HepG2 (cell line): ENCODE measurements around the gene UTF1. TPM values are rescaled to one million over a fixed set of nuclear protein-coding genes. Genes with fewer than 3 reads are reported as not detected.

Experiments
- ATAC-seq: fragments of 200-7000 bp; cut with Tn5 transposase; 3 replicates; pipeline ENCODE4 v1.9.1; 2020; ENCODE audit warnings: mild to moderate bottlenecking, moderate library complexity
- BruUV-seq: library from RNA; stranded (reverse); fragments of 400-500 nt; replicated peaks from 2 replicates; lab custom pipeline; 2021; lab: Mats Ljungman, UMichigan
- CTCF ChIA-PET: fragments of 300-600 bp; formaldehyde crosslinking; extraction: SDS; loops from one replicate; lab custom pipeline; 2021; ENCODE audit warnings: low total read pairs, inconsistent platforms, low intra/inter-chr PET ratio; lab: Yijun Ruan, JAX
- POLR2A ChIA-PET: fragments of 350-600 bp; sonication (Branson Sonifier 250); formaldehyde crosslinking; loops from one replicate; lab custom pipeline; 2020; ENCODE audit warnings: antibody characterized with exemption, inconsistent platforms; lab: Yijun Ruan, JAX
- DNase-seq: peaks from one replicate; pipeline ENCODE4 v3.0.0-alpha.2; 2015; ENCODE audit warnings: low spot score
- FAIRE-seq: peaks from 3 replicates; lab custom pipeline; 2011; peaks lifted over from hg19 to GRCh38; lab: Jason Lieb, UNC
- H2AFZ ChIP-seq: one replicate; pipeline ENCODE4 v1.6.1; 2011; ENCODE audit warnings: low read length, inconsistent platforms
- H3K27ac ChIP-seq: fragments of 300-600 bp; 3 replicates; pipeline ENCODE4 v1.8.0; 2011; ENCODE audit warnings: mixed run types, mild to moderate bottlenecking, mixed read lengths, low read length, inconsistent platforms; ENCODE audit not compliant: insufficient read depth; ENCODE audit errors: extremely low read length
- H3K27me3 ChIP-seq, 2 experiments: fragments of 200-600 bp in 1 of 2; 2 replicates in 1 of 2; 3 replicates in 1 of 2; pipeline versions ENCODE4 v1.6.0 to v1.8.0; 2011; ENCODE audit warnings: low read length in 2 of 2, mild to moderate bottlenecking in 2 of 2, moderate library complexity in 2 of 2, inconsistent platforms in 1 of 2; ENCODE audit not compliant: insufficient read depth in 2 of 2, control insufficient read depth in 1 of 2
- H3K36me3 ChIP-seq, 2 experiments: fragments of 200-600 bp in 1 of 2; replicated peaks in 1 of 2; 2 replicates in 1 of 2; 3 replicates in 1 of 2; pipeline versions ENCODE4 v1.5.1 to v1.8.0; 2011; ENCODE audit warnings: low read length in 2 of 2, inconsistent platforms in 1 of 2; ENCODE audit not compliant: insufficient read depth in 2 of 2, control insufficient read depth in 1 of 2
- H3K4me1 ChIP-seq: 2 replicates; pipeline ENCODE4 v1.5.1; 2012; ENCODE audit warnings: low read length, inconsistent platforms; ENCODE audit not compliant: insufficient read depth
- H3K4me2 ChIP-seq: 2 replicates; pipeline ENCODE4 v1.6.0; 2011; ENCODE audit warnings: low read depth, low read length, inconsistent platforms
- H3K4me3 ChIP-seq, 3 experiments: fragments of 200-600 bp in 1 of 3; sonication (generic), shearing (Covaris generic) in 1 of 3; replicated peaks in 1 of 3; 2 replicates each; pipeline ENCODE4 v1.5.1; 2011 to 2016; ENCODE audit warnings: low read length in 3 of 3, inconsistent platforms in 2 of 3, low read depth in 2 of 3, mild to moderate bottlenecking in 2 of 3, control low read depth in 1 of 3, mixed read lengths in 1 of 3; ENCODE audit not compliant: insufficient read depth in 1 of 3
- H3K79me2 ChIP-seq: one replicate; pipeline ENCODE4 v1.6.1; 2011; ENCODE audit warnings: low read length, inconsistent platforms; ENCODE audit not compliant: insufficient read depth
- H3K9ac ChIP-seq: 2 replicates; pipeline ENCODE4 v1.6.0; 2011; ENCODE audit warnings: mild to moderate bottlenecking, low read depth, low read length, inconsistent platforms; ENCODE audit not compliant: insufficient read depth
- H3K9me3 ChIP-seq: 2 replicates; pipeline ENCODE4 v1.5.1; 2012; ENCODE audit warnings: mild to moderate bottlenecking, low read length
- H4K20me1 ChIP-seq: 2 replicates; pipeline ENCODE4 v1.6.0; 2011; ENCODE audit warnings: inconsistent platforms, mild to moderate bottlenecking, low read length, moderate library complexity; ENCODE audit not compliant: insufficient read depth
- CENPT ChIP-seq: sonication (generic); formaldehyde crosslinking; IDR thresholded peaks from 2 replicates; pipeline ENCODE4 v1.8.0; 2022; ENCODE audit warnings: low read depth, mild to moderate bottlenecking, moderate library complexity, missing genetic modification reagents
- DR1 ChIP-seq: sonication (generic); formaldehyde crosslinking; IDR thresholded peaks from 2 replicates; pipeline ENCODE4 v1.8.0; 2021; ENCODE audit warnings: mild to moderate bottlenecking, missing genetic modification reagents, inconsistent platforms
- HOXD1 ChIP-seq: sonication (generic); formaldehyde crosslinking; IDR thresholded peaks from 2 replicates; pipeline ENCODE4 v1.5.0; 2020; ENCODE audit warnings: missing genetic modification reagents
- KLF9 ChIP-seq: IDR thresholded peaks from 2 replicates; pipeline ENCODE4 v1.6.1; 2016; ENCODE audit warnings: low read depth
- NFE2L1 ChIP-seq: sonication (generic); formaldehyde crosslinking; IDR thresholded peaks from 2 replicates; pipeline ENCODE4 v1.4.0; 2020; ENCODE audit warnings: missing genetic modification reagents, mild to moderate bottlenecking, borderline replicate concordance
- SP1 ChIP-seq, 2 experiments: fragments of 450-650 bp in 1 of 2; sonication (generic) in 1 of 2; formaldehyde crosslinking in 1 of 2; IDR thresholded peaks; 2 replicates each; pipeline versions ENCODE4 v1.4.0 to v1.6.1; 2016 to 2020; ENCODE audit warnings: missing genetic modification reagents in 1 of 2
- ZBTB43 ChIP-seq: sonication (generic); formaldehyde crosslinking; conservative IDR thresholded peaks from 2 replicates; pipeline ENCODE4 v1.4.0; 2020; ENCODE audit warnings: missing genetic modification reagents
- ZFP91 ChIP-seq: sonication (generic); formaldehyde crosslinking; IDR thresholded peaks from 2 replicates; pipeline ENCODE4 v1.9.0; 2022; ENCODE audit warnings: missing genetic modification reagents, mild to moderate bottlenecking, borderline replicate concordance
- ZHX1 ChIP-seq: sonication (generic); formaldehyde crosslinking; IDR thresholded peaks from 2 replicates; pipeline ENCODE4 v1.8.1; 2022; ENCODE audit warnings: low read depth, mild to moderate bottlenecking, missing genetic modification reagents
- WGBS: methylation state at CpG from one replicate; pipeline ENCODE4 v1.1.6; 2017; ENCODE audit warnings: low lambda C conversion rate; 5-methylcytosine and 5-hydroxymethylcytosine counted together
- in situ Hi-C: cut with HindIII; loops from 2 replicates; pipeline ENCODE4 v1.10.0; 2017; ENCODE audit warnings: low pct_unique_long_range_greater_than_20kb; ENCODE audit not compliant: extremely low pct_ligation_motif_present
- intact Hi-C: fragments of 100-400 bp; cut with micrococcal nuclease; formaldehyde crosslinking; loops from one replicate; pipeline ENCODE4 v1.10.0; 2022; ENCODE audit not compliant: unreplicated experiment
- polyA plus RNA-seq, 8 experiments: library from polyadenylated mRNA; depleted of rRNA in 3 of 8; stranded (reverse) in 7 of 8; unstranded in 1 of 8; fragments of >200 nt; fragmentation: Illumina TruSeq in 4 of 8; extraction: Trizol in 4 of 8; gene quantifications; 2 replicates each; pipeline versions ENCODE4 v1.2.1 to v1.2.3, GENCODE V29; 2011 to 2016; ENCODE audit warnings: low read depth in 4 of 8, missing spikeins in 1 of 8, mixed read lengths in 1 of 8; ENCODE audit not compliant: insufficient read depth in 1 of 8
- total RNA-seq, 5 experiments: library from RNA; depleted of rRNA; stranded (reverse); fragments of >200 nt; fragmentation: Illumina TruSeq; extraction: Trizol; gene quantifications; 2 replicates each; pipeline ENCODE4 v1.2.3, GENCODE V29; 2016; ENCODE audit warnings: low read depth in 1 of 5

UTF1 gene
- total and polyA plus RNA-seq, 2 of the 13 experiments (the other 11 are each of a cell fraction or from before 2014, with no cell fraction given) = not detected

- no peak for TF ChIP-seq ZHX1 (CRISPR knock-in tag)
- TF ChIP-seq CENPT (CRISPR knock-in tag) = no peak
- TF ChIP-seq, all 625 proteins: peak for 0
These were observed 15.3 kb upstream of the UTF1 start (continued) for GRCh38 chr10:133214468-133215410.

GRCh38 chr10:133215586-133215985 is 14.4 kb upstream of the UTF1 start:
- Histone ChIP-seq H3K9ac (no peak overlapping the region), H3K27me3 (peaks cover 13 to 70% of the 10 kb centered on the region in 2 experiments; a peak in 4 of 5 replicates), H3K36me3 (no peaks in the 10 kb centered on the region), H3K4me1 (no peaks in the 10 kb centered on the region), H3K9me3 (no peaks in the 10 kb centered on the region), H3K27ac (no peak overlapping the region), H3K79me2 (no peaks in the 10 kb centered on the region), H2AFZ (no peak overlapping the region), H3K4me3 (no peak overlapping the region), H4K20me1 (peaks cover 5% of the 10 kb centered on the region; the same call in 1 of the 2 replicates), H3K4me2 (no peak overlapping the region)
- ChIA-PET POLR2A (no interaction called here), CTCF (no interaction called here)
- in situ Hi-C loops = no loop called here
- intact Hi-C loops = no loop called here
- no TSS peak for BruUV-seq
- FAIRE-seq (no peak), DNase-seq (no peak), ATAC-seq (no peak)
- WGBS = 71% methylated on average over 11 of the region's 27 CpGs
- TF ChIP-seq DR1 (CRISPR knock-in tag) = no peak
- TF ChIP-seq ZFP91 (CRISPR knock-in tag) = no peak
- TF ChIP-seq ZBTB43 = no peak
- no peak for TF ChIP-seq NFE2L1 (CRISPR knock-in tag)
- no peak for TF ChIP-seq SP1 (IDR thresholded peaks at IDR 0.05)
- TF ChIP-seq SP1 (CRISPR knock-in tag; IDR thresholded peaks at IDR 0.05) = no peak
- TF ChIP-seq KLF9 (CRISPR knock-in tag) = no peak
- TF ChIP-seq HOXD1 (CRISPR knock-in tag) = no peak
